Adipocyte (in vitro differentiated cells): ENCODE results near the gene NT5C2.
"Not testable (repeated sequence)": the region's sequence is repeated elsewhere in the genome, so short reads cannot be mapped to it uniquely, and the experiment has no call there.

Experiments used
- DNase-seq: peaks from one replicate; pipeline ENCODE4 v3.0.0-alpha.2; 2015; ENCODE audit warnings: low read depth
- H3K27me3 ChIP-seq: replicated peaks from 2 replicates; pipeline ENCODE4 v1.7.0; 2013; ENCODE audit warnings: mild to moderate bottlenecking, low read length, moderate library complexity; ENCODE audit not compliant: control insufficient read depth, insufficient read depth
- H3K36me3 ChIP-seq: 2 replicates; pipeline ENCODE4 v1.7.0; 2013; ENCODE audit warnings: low read length, mild to moderate bottlenecking, moderate library complexity; ENCODE audit not compliant: control insufficient read depth, insufficient read depth, severe bottlenecking
- H3K4me1 ChIP-seq: 2 replicates; pipeline ENCODE4 v1.7.0; 2013; ENCODE audit warnings: mild to moderate bottlenecking, low read length, moderate library complexity; ENCODE audit not compliant: control insufficient read depth, insufficient read depth
- H3K4me3 ChIP-seq: 2 replicates; pipeline ENCODE4 v1.7.0; 2013; ENCODE audit warnings: mild to moderate bottlenecking, low read length, moderate library complexity
- H3K9ac ChIP-seq: 2 replicates; pipeline ENCODE4 v1.7.0; 2013; ENCODE audit warnings: mild to moderate bottlenecking, low read length, moderate library complexity
- H3K9me3 ChIP-seq: 2 replicates; pipeline ENCODE4 v1.7.0; 2013; ENCODE audit warnings: mild to moderate bottlenecking, low read length, moderate library complexity; ENCODE audit not compliant: control insufficient read depth

Gene NT5C2

DNA sequence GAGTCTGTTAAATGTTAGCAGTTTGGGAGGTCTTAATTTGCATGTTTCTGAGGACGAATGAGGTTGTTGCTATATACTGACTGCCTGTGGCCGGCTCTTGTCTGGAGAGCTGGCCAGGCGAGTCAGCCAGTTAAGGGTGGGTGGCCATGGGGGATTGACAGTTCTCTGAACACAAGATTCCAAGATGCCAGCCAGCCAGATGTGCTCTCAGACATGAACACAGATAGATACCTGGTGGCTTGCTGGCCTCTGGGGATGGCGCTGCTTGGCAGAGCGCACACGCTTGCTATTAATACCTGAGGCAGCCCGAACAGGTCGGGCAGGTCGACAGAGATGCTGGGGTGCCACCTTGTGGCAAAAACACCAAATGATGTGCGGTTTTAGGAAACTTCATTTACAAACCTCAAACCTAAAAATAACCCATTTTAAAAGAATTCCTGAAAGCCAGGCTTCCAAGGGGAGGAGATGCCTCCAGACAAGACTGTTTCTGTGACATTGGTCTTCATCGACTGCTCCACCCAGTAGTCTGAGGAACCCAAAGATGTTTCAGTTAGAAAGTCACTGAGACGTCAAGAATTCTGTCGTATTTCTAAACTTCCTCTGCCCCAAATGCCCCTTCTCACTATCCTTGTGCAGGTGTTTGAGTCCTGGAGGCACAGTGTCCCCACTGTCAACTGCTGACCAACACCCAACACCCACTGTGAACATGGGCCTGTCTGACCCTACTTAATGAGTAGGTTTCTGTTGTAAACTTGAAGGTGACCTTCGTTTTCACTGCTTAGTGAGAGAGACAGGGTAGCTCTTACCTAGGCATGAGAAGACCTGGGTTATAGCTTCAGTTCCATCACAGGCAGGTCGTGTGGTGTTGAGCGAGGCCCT lies 123.4 kb downstream of the NT5C2 start:
- Histone ChIP-seq H3K9me3 (no peaks in the 10 kb centered on the region), H3K9ac (no peak overlapping the region), H3K27me3 (no peaks in the 10 kb centered on the region), H3K4me3 (no peak overlapping the region), H3K4me1 (peaks cover 6% of the 10 kb centered on the region), H3K36me3 (no peaks in the 10 kb centered on the region)
- peak; percentile 71 for DNase-seq

DNA sequence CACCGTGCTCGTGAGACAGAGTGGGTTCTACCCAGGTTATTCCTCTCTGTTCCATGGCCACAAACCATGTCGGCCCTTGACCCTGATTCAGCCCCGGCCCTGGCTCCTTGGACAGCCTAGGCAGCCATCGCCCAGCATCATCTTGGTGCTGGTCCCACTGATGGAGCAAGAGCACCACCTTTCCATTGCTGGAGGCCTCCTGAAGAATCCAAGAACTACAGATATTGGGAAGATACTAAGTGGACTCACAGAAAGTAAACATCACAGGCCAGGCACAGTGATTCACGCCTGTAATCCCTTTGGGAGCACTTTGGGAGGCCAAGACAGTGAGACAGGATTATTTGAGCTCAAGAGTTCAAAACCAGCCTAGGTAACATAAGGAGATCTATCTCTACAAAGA lies 125.1 kb downstream of the NT5C2 start:
- Histone ChIP-seq H3K4me1 (peaks cover 7% of the 10 kb centered on the region), H3K36me3 (no peaks in the 10 kb centered on the region), H3K27me3 (no peaks in the 10 kb centered on the region), H3K9ac (no peak overlapping the region), H3K4me3 (no peak overlapping the region), H3K9me3 (no peaks in the 10 kb centered on the region)
- DNase-seq = no peak

DNA sequence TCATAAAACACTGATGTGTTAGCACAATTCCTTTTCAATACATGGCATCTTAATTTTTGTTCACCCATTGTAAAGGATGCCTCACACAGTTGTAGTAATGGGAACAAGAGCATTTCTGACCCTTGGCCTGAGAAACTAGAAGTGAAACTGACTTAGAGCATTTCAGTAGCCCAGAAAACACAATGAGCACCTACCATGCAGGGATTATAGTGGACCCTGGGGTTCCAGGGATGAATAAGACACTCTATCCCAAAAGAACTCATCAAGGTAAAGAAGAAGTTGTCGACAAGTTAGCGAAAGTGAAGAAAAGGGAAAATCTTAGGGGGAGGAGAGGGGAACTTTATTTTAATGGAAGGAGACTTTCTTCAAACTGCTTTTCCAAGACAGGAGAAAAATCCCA lies 125.6 kb downstream of the NT5C2 start:
- no peaks in the 10 kb centered on the region for H3K36me3 ChIP-seq
- H3K4me1 ChIP-seq = peaks cover 7% of the 10 kb centered on the region
- H3K9ac ChIP-seq = no peak overlapping the region
- DNase-seq = no peak
- no peak overlapping the region for H3K4me3 ChIP-seq
- H3K27me3 ChIP-seq = no peaks in the 10 kb centered on the region
- no peaks in the 10 kb centered on the region for H3K9me3 ChIP-seq

DNA sequence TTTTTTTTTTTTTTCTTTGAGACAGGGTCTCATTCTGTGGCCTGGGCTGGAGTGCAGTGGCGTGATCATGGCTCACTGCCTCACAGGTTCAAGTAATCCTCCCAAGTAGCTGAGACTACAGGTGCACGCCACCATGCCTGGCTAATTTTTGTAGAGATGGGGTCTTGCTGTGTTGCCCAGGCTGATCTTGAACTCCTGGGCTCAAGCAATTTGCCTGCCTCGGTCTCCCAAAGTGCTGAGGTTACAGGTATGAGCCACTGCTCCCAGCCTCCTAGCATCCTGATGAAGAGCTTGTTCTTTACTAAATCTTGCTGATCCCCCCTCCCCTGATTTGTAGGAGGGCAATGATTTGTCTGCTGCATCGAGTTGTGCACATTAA lies 126.0 kb downstream of the NT5C2 start:
- not testable (repeated sequence) for DNase-seq, H3K4me1 ChIP-seq, H3K36me3 ChIP-seq, H3K9ac ChIP-seq, H3K9me3 ChIP-seq, H3K4me3 ChIP-seq, H3K27me3 ChIP-seq

DNA sequence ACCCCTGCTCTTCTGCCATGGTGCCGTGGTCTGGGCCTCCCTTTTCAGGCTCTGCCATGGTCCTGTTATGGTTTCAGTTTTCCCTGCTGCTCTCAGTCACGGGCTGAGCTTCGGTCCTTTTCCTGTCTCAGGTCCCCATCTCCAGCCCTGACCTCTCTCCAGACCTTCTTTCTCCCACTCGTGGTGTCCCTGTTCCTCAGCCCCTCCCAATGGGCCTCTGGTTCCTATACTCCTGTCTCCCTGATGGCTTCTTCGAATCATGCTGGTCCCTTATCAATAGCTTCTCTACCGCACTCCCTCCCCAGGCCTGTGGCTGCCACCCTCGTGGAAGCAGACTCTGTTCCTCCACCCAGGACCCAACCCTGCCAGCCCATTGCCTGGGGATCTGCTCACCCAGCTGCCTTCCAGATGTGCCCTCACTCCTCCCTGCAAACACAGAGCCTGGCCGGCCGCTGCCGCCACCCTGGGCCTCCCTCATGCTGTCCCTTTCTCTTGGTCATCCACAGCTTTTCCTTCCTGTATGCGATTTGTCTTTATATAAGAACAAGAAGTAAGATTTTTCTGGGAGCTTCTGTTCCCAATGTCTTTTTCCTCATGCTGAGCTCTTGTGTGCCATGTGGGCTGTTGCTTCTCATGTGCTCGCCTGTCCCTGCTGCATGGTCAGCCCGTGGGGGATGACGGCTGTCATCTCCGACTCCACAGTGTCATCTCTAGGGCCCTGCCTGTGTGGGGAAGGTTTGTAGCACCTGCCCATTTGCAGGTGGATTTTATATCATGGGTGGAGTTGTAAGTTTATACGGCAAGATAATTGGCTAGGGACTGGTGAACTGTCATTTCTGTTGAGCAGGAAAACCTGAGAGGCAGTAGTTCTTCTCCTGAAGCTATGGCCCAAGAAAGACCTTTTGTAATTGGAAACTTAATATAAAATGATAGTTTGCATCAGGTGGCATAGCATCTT lies 126.7 kb downstream of the NT5C2 start:
- H3K4me3 ChIP-seq = no peak overlapping the region
- no peaks in the 10 kb centered on the region for H3K36me3 ChIP-seq
- DNase-seq = no peak
- no peak overlapping the region for H3K9ac ChIP-seq
- no peaks in the 10 kb centered on the region for H3K9me3 ChIP-seq
- peaks cover 7% of the 10 kb centered on the region for H3K4me1 ChIP-seq
- no peaks in the 10 kb centered on the region for H3K27me3 ChIP-seq

DNA sequence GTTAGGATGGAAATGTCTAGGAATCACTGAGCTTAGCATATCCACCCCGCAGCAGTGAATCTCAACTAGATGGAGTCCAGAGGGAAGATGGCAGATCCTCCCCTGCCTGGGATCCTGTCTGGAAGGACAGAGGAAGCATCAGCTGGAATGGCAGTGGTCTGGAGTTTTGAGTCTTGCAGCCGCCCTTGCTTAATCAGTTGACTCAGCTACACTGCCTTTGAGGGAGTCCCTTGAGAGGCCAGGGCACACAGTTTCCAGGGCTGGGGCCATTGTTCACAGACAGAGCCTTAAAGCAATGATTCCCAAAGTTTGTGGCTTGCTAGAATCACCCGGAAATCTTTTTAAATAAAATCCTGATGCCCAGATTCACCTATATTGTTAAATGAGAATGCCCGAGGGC lies 128.1 kb downstream of the NT5C2 start:
- Histone ChIP-seq H3K9me3 (no peaks in the 10 kb centered on the region), H3K4me3 (no peak overlapping the region), H3K36me3 (no peaks in the 10 kb centered on the region), H3K4me1 (peaks cover 7% of the 10 kb centered on the region), H3K9ac (no peak overlapping the region), H3K27me3 (no peaks in the 10 kb centered on the region)
- DNase-seq = no peak

DNA sequence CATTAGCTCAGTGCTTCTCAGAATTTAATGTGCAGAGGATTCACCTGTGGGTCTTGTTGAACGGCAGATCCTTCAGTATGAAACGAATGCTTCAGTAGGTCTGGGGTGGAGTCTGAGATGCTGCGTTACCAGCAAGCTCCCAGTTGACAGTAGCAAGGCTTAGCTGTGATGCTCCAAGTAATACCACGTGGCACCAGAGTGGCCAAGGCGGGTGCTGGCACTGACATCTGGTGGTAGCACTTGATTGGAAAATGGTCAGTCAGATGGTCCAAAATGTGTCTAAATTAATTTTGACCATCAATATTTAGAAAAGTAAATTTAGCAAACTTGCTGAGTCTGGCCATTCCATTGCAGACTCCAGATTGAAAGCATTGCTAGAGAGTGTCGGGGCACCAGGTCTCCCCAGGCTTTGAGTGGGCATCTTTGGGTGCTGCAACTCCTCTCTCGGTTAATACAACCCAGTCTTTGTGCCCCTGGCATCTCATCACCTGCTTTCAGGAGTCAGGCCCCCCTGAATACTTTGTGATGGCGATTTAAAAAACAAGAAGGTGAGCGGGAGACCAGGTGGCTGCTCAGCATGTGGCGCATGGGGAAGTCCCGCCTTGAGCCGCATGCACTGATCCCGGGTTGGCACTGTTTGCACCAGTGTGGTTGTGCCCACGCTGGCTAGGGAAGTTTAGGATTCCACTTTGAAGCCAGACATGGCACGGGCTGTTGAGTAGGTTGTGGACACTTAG lies 130.1 kb downstream of the NT5C2 start:
- H3K4me1 ChIP-seq = peaks cover 7% of the 10 kb centered on the region
- DNase-seq = no peak
- no peak overlapping the region for H3K9ac ChIP-seq
- H3K9me3 ChIP-seq = no peaks in the 10 kb centered on the region
- no peaks in the 10 kb centered on the region for H3K36me3 ChIP-seq
- no peaks in the 10 kb centered on the region for H3K27me3 ChIP-seq
- H3K4me3 ChIP-seq = no peak overlapping the region

DNA sequence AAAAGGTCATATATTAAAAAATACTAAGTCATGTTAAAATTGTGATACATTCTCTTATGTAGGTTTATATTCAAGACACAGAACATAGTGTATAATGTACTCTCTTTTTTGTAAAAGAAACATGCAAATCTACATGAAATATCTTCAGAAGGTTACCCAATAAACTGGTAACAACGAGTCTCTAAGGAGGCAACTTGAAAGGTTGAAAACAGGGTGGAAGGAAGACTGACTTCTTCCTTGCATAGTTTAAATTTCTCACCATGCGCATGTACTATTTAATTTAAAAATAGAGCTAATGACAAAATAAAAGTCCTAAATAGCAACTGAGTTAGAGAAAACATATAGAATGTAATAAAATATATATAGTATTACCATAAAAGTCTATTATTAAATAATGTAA lies 132.5 kb downstream of the NT5C2 start:
- no peak for DNase-seq
- Histone ChIP-seq H3K27me3 (no peaks in the 10 kb centered on the region), H3K4me3 (no peak overlapping the region), H3K9me3 (no peaks in the 10 kb centered on the region), H3K9ac (no peak overlapping the region), H3K36me3 (no peaks in the 10 kb centered on the region), H3K4me1 (peaks cover 7% of the 10 kb centered on the region)

DNA sequence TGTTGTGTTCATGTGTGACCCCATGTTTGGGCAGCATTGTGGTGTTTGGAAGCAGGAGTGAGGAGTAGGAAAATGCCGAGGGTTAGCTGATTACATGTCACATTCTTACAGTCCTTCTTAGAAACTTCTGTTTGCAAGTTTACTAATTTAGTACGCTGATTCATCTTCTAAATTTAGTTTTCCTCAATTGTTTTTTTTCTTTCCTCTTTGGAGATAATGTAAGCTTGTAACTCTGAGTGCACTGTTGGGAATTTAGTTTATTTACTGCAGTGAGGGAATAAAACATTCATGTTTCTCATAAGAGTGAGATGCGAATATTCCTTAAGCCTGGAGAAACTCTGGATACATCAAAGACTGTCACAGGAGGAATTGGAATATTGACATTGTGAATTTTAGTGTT lies 135.0 kb downstream of the NT5C2 start:
- Histone ChIP-seq H3K27me3 (no peaks in the 10 kb centered on the region), H3K9ac (no peak overlapping the region), H3K9me3 (no peaks in the 10 kb centered on the region), H3K4me3 (no peak overlapping the region), H3K4me1 (peaks cover 4% of the 10 kb centered on the region), H3K36me3 (no peaks in the 10 kb centered on the region)
- DNase-seq = no peak

DNA sequence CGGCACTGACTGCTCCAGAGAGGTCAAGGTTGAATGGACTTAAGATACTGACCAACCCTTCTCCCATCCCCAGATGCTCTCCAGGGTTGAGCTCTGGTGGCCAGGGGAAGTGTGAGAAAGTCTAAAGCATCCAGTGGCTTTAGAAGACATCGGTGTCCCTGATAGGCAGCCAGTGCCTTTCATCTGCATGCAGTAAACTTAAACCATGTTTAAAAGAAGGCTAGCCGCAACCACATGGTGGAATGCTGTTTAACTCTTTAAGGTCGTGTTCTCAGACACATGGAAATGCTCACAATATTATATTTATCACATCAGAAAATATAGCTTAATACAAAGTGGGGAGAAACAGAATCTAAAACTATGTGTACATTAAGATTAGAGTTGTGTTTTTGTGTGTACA lies 138.0 kb downstream of the NT5C2 start:
- H3K27me3 ChIP-seq = no peaks in the 10 kb centered on the region
- H3K9ac ChIP-seq = no peak overlapping the region
- no peaks in the 10 kb centered on the region for H3K36me3 ChIP-seq
- H3K4me1 ChIP-seq = peaks cover 4% of the 10 kb centered on the region
- DNase-seq = no peak
- H3K9me3 ChIP-seq = no peaks in the 10 kb centered on the region
- no peak overlapping the region for H3K4me3 ChIP-seq

DNA sequence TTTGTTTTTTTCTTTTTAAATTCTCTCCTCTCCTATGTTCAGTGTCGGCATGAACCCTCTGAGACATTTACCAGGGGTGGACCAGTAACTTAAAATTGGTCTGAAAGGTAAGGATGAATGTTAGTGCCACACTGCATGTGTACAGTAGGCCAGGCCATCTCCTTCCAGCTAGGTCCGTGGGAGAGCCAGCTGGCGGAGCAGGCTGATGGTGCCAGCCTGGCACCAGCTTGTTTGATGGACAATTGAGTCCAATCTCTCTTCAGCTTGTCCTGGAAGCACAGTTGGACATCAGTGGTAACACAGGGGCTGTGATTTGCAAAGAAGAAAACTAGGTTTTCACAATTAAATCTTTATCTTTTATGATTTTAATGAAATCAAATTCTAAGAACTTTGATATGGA lies 138.5 kb downstream of the NT5C2 start:
- DNase-seq = no peak
- Histone ChIP-seq H3K4me3 (peak overlapping the region; percentile 76), H3K27me3 (no peaks in the 10 kb centered on the region), H3K36me3 (no peaks in the 10 kb centered on the region), H3K9me3 (no peaks in the 10 kb centered on the region), H3K4me1 (peaks cover 4% of the 10 kb centered on the region), H3K9ac (peak overlapping the region; percentile 58)
